Stimulated activated CD4-positive, alpha-beta T cell treated with anti-CD3 and anti-CD28 coated beads, Interleukin-2, amount 100 ng/mL, for 48 hours (primary cell): Measurements from ENCODE around the gene INSC.

Experiments
- DNase-seq, 2 donors: peaks; one replicate each; pipeline ENCODE4 v3.0.0-alpha.2; 2020

INSC gene

GRCh38 chr11:15224466-15224865 lies 109.7 kb downstream of the INSC start:
- DNase-seq: no peak

- DNase-seq: no peak
Observed at GRCh38 chr11:15227011-15227410, 112.3 kb downstream of the INSC start.

- no peak for DNase-seq
Observed at GRCh38 chr11:15228331-15228849, 113.7 kb downstream of the INSC start.

GRCh38 chr11:15229069-15229468 lies 114.3 kb downstream of the INSC start:
- DNase-seq: no peak

DNA sequence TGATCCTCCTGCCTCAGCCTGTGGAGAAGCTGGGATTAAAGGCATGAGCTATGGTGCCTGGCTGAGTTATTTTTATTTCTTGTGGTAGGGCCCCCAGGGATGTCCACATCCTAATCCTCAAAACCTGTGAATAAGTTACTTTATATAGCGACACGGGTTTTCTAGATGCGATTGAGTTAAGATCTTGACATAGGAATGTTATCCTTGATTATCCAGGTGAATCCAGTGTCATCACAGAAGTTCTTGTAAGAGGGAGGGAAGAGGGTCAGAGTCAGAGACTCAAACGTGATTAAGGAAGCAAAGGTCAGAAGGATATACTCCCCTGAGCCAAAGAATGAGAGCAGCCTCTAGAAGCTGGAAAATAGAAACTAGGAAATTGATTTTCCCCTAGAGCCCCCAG lies 117.8 kb downstream of the INSC start:
- DNase-seq: no peak

- DNase-seq: no peak
Observed at GRCh38 chr11:15233371-15234165, 118.8 kb downstream of the INSC start.

DNA sequence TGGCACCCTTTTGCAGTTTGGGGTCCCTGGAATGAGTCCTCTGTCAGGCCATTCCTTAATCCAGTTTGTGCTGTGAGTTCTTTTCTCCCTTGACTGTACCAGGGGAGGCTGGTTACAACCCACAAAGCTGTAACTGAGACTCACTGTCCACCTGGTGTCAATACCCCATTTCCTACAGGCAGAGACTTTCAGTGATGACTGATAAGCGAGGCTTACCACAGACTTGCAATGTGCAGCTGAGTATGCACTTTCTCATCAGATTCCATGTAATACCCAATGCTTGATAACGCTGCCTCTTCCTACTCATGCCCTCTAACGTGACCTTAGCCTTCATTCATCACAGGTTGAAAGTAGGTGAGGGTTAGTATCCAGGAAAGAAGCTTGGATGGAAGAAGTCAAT lies 120.1 kb downstream of the INSC start:
- no peak for DNase-seq

DNA sequence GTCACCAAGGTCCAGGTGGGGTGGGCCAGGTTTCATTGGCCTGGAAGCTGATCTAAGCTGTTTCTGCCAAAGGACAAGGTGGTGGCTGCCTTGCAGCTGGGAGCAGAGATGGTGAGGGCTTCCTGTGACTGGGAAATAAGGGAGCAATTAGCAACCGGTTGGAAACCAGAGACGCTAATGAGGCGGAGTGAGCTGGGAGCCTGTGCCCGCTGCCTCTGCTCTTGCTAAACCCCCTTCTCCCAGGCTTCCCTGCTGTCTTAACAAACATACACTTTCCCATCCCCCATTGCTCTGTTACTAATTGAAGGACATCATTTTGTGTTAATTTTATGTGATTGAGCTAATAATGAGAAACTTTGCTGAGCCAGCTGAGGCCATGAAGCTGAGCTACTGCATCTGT lies 121.8 kb downstream of the INSC start:
- DNase-seq: no peak

GRCh38 chr11:15238856-15239255 lies 124.1 kb downstream of the INSC start:
- DNase-seq: no peak

- DNase-seq: no peak
Observed at GRCh38 chr11:15248749-15249148, 134.0 kb downstream of the INSC start.

DNA sequence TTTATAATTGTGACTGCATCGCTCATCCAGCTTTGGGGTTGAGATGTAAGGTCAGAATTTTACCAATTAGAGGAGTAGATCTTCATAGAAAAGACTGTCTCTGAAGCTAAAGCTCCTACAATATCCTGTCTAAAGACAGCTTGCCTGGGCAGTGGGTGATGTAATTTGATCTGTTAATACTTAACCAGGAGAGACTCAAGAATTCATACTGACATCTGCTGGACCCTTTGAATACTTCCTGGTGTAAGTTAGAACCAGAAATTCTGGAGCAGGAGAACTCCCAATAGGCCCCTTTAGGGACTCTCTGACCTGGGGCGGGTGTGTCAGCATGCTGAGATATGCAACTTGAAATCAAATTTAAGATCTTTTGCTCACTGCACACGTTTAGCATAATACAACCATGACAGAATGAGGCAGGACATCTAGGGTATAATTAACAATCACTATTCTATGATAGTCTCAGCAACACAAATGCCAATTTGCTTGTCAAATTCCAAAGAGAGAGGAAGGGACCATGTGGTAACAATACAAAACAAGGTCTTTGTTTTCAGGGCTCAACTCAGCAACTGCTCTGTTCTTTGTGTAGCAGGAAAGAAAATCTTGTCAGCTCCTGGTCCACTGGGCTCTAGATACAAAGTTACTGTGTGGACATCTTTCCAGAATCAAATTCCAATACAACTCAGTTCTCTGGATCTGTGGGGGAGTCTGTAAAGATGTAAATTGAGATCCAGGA lies 143.9 kb downstream of the INSC start:
- no peak for DNase-seq

DNA sequence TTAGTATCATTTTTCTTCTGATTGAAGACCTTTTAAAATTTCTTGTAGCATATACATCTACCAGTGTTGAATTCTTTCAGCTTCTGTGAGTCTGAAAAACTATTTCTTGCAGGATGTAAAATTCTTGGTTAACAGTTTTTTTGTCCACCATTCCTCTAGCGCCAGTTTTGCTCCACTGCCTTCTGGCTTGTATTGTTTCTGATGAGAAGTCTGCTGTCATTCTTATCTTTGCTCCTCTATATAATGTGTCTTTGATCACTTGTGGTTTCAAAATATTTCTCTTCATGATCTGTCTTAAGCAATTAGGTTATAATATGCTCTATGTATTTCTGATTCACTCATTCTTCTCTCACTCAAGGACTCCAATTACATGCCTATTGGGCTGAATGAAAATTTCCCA lies 152.3 kb downstream of the INSC start:
- no peak for DNase-seq

- DNase-seq: no peak
Observed at GRCh38 chr11:15268598-15268997, 153.9 kb downstream of the INSC start.

GRCh38 chr11:15275141-15275540 lies 160.4 kb downstream of the INSC start:
- no peak for DNase-seq

- DNase-seq: no peak
Observed at GRCh38 chr11:15276621-15277020, 161.9 kb downstream of the INSC start.

- DNase-seq: no peak
Observed at GRCh38 chr11:15278128-15278527, 163.4 kb downstream of the INSC start.

GRCh38 chr11:15280393-15280792 lies 165.7 kb downstream of the INSC start:
- DNase-seq: no peak

- no peak for DNase-seq
Observed at GRCh38 chr11:15282754-15283153, 168.0 kb downstream of the INSC start.

GRCh38 chr11:15286465-15286864 lies 171.7 kb downstream of the INSC start:
- no peak for DNase-seq

DNA sequence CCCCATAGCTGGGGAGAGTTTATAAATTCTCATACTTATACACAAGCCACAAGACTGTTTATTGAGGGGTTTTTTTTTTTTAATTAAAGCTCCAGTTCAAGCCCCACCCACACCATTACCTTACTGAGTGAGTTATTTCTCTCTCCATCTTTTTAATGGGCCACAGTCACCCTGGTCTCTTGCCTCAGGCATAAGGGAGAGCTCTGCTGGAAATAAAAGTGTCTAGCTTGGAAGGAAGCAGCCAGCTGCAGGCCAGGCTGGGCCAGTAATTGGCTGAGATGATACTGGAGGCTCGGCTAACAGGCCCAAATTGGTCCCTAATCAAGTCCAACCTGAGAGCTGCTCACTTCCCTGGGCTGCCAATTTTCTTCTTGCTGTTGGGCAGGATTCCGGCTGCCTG lies 174.1 kb downstream of the INSC start:
- DNase-seq: no peak

DNA sequence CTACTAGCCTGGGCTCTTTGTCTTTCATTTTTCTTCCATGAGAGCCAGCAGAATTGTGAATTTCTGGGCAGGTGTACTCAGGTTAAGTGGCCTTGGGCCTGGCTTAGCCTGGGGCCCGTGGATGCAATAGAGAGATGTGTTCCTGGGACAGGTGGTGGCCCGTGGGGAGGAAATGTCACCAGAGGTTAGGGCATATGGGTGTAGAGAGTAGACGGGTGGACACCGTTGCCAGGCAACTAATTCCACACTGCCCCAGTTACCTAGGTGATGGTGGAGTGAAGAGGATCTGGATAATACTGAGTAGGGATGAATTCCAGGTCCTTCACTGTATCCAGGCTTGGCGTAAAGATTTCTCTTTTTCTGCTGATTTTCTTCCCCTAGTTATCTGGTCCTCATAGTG lies 175.0 kb downstream of the INSC start:
- DNase-seq: no peak

DNA sequence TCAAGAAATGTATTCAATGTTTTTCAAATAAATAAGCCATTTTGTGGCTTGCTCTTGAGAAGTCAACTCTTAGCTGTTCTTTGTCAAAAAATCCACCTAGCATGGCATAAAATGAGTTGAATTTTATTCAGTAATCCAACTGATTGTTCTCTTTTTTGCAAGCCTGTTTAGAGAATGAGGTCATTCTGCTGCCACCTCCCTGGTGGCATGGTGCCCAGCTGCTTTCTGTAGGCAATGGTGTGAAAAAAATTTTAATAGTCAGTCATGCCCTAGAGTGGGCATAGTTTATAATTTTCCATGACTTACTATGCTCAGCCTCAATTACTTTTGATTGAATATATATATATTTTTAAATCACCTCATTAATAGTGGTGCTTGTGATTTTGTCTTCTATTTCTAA lies 177.2 kb downstream of the INSC start:
- DNase-seq: no peak

GRCh38 chr11:15293975-15294620 lies 179.4 kb downstream of the INSC start:
- DNase-seq: no peak

DNA sequence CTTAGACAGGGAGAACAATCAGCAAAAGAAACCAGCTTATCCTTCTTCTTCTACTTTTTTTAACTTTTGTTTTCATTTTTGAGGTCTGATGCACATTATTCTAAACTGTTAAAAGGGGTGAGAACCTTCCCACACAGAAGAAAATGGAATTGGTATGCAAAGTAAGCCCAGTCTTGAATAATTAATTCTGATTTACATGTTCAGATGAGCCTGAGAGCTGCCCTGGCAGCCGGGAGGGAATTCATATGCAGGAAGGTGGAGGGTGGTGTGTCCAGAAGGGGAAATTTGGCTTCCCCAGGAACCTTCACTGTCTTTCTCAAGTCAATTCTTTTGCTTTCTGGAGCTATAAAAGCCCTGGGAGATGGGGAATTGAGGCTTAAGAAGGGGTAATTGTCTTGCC lies 181.0 kb downstream of the INSC start:
- no peak for DNase-seq
